Caki2 (cell line): ENCODE data around the gene PROX1. TPM values are rescaled to one million over a fixed set of nuclear protein-coding genes. Genes with fewer than 3 reads are reported as not detected.

Source experiments
- DNase-seq: peaks from one replicate; pipeline ENCODE4 v3.0.0-alpha.2; 2015; ENCODE audit warnings: low read depth
- in situ Hi-C: cut with HindIII; loops from 2 replicates; pipeline ENCODE4 v1.10.0; 2016; ENCODE audit warnings: low sequenced_read_pairs, low pct_unique_long_range_greater_than_20kb, mixed read lengths
- total RNA-seq: library from RNA; depleted of rRNA; stranded (reverse); fragments of >200 nt; shearing (Covaris generic); gene quantifications from 2 replicates; pipeline ENCODE4 v1.2.3, GENCODE V29; 2014; ENCODE audit warnings: low replicate concordance

The PROX1 gene
- total RNA-seq, 1 experiment from 2014 or later: not detected

- in situ Hi-C loops: no loop called here
- DNase-seq: peak; percentile 23
Observed at GRCh38 chr1:213977486-213977842, 10.3 kb upstream of the PROX1 start.

- in situ Hi-C loops: no loop called here
- DNase-seq: no peak
Observed at GRCh38 chr1:213977909-213978308, 9.9 kb upstream of the PROX1 start.

GRCh38 chr1:213979751-213980586, 7.8 kb upstream of the PROX1 start:
- in situ Hi-C loops: no loop called here
- DNase-seq: no peak

DNA sequence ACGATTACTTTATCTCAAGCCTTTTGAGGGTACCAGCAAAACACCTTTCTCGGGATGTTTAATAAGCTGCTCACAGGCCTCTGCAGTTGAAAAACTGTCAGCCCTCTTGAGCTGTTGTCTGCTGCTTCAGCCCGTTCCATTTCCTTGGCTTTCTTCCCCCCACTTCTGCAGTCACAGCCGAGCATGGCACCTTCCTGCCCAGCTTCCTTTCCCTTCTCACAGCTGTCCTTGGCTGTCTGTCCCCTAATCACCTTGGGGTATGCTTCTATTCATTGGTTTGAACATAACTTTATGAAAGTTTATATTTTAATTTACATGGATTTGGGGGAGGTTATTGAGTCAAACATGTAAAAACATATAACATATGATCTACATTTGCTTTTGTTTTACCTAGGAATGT, 6.9 kb upstream of the PROX1 start:
- in situ Hi-C loops: no loop called here
- no peak for DNase-seq

DNA sequence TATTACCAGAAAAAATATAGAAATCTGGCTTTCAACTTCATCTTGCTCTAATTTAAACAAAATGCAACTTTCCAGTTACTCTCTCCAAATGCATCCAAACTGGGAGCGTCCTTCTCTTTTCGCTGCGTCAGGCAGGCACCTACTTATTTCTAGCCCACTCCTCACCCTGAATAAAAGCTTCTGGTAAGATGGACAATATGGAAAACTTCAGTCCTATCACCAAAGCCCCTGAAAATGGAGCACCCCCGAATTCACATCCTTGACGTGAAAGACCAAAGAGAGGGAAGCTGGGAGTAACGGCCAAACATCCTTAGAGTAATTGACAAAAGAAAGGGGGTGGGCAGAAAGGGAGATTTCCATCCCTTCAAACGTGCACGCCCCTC, 5.5 kb upstream of the PROX1 start:
- no peak for DNase-seq
- in situ Hi-C loops: no loop called here

GRCh38 chr1:213982672-213983492, 4.9 kb upstream of the PROX1 start:
- in situ Hi-C loops: no loop called here
- DNase-seq: no peak

DNA sequence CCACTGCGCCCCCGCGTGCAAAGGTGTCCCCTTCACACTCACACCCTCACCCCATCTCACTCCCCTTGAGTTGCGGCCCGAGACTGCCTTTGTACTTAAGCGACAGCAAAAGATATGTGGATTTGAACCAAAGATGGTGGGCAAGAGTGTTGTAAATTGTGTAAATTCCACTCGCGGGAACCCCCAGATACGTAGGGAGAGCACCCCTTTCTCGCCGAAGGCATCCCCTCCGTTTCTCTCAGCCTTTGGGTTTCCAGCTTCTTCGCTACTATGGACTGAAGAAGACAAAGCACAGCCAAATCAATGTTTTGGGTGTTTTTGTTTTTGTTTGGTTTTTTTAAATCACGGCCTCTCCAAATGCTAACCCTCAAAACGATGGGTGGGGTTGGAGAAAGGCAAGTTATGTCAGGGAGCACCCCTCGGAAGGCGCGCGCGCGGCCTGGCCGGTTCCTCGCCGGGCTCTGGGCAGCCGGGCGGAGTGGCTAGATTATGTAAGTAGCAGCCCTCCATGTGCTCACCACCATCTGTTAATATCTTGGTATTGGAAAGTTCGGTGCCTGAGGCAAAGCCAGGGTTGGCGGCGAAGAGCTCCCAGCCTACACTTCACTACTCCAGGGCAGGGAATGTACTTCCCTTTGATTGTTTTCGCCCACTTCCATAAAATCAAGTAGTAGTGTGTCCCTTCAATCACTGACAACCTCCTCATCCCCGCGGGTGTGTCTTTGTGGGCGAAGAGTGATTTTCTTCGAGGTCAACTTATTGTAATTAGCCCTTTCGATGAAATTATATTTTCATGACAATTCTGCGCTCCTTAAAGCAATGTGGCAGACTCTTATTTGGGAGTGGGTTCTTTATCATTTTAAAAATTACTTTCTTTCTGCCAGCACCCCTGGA, 4.0 kb upstream of the PROX1 start:
- in situ Hi-C loops: no loop called here

GRCh38 chr1:213984387-213985208, 3.2 kb upstream of the PROX1 start:
- in situ Hi-C loops: no loop called here
- DNase-seq: no peak

More for the DNA sequence above, 4.0 kb upstream of the PROX1 start:
- DNase-seq: no peak

GRCh38 chr1:213985209-213986019, 2.4 kb upstream of the PROX1 start:
- in situ Hi-C loops: no loop called here
- no peak for DNase-seq

DNA sequence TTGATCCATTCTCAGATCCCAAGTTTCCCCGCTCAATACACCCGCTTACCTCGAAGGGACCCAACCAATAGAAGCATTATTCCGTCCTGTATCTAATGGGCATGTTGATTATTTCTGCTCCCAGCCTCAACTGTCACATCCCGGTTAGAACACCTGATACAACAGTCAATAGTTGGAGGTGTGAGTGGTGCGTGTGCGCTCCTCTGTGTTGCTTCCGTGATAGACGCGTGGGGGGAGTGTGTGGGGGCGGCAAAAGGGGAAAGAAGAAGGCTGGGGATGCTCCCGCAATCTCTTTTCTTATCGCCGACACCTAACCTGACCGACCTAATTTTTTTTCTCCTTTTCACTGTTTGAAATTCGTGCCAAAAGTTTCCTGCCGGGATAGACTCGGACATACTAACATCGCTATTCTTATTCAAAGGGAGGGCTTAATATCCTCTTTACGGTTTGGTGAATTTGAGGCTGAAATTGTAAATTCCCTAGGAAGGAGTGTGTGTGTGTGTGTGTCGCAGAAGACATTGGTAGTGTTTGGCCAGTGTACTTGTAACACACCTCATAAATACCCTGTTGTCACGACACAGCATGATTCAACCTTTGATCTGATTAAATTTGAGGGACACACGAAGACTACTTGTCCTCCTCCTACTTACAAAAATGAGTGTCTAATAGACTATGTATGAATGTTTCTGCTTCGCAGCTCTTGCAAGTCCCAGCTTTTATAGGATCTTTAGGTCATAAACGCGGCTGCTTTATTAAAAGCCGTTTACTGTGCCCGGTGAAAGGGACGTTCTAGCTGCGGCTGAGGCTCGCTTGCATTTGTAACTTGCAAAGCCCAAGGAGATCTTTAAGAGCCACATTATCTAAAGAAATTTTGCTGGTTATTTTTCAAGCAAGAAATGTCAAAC, 1.5 kb upstream of the PROX1 start:
- no peak for DNase-seq
- in situ Hi-C loops: no loop called here

GRCh38 chr1:213986925-213987250, 885 bp upstream of the PROX1 start:
- DNase-seq: no peak
- in situ Hi-C loops: no loop called here

- DNase-seq: peak; percentile 23
- in situ Hi-C loops: no loop called here
Observed at GRCh38 chr1:213987422-213987926, 299 bp upstream of the PROX1 start.

- DNase-seq: no peak
- in situ Hi-C loops: no loop called here
Observed at GRCh38 chr1:213988507-213989001, 781 bp downstream of the PROX1 start.

DNA sequence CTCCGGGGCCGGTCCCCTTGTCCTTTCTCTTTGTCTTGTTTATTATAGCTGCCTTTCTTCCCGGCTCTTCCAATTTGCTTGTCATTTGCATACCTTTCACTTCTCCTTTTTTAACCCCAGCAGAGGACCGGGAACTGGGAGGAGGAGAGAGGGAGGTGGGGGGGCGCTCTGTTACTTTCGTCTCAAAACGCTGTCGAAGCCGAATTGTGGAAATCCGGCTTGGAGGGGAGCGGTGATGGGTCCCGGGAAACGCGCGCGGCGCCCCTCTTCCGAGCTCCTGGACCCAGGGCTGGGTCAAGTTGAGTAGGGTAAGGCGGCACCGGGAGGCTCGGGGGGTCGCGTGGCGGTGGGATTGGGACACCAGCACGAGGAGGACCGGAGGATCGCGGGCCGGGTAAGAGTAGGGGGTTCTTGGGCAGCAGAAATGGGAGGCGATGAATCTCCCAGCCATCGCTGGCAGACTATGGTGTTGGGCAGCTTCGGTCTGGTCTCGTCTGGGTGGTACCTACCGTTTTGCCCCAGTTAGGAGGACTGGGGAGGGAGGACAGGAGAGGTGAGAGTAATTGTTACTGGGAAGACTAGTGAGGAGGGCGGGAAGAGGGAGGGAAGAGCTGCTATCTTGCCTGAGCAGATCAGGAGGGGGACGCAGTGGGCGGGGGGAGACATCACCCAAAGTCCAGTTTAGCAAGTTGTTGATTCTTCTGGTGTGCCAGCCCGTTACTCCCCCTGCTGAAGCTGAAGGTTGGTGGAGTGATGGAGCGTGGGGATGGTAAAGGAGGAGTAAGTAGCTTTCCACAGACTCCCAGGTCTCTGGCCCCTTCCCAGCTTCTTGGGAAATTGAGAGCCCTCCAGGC, 1.5 kb downstream of the PROX1 start:
- DNase-seq: no peak
- in situ Hi-C loops: no loop called here

GRCh38 chr1:213993929-213994328, 6.2 kb downstream of the PROX1 start:
- in situ Hi-C loops: no loop called here
- DNase-seq: no peak
